Measurements from ENCODE around the gene SHROOM4. TPM values are rescaled to one million over a fixed set of nuclear protein-coding genes. Genes with fewer than 3 reads are reported as not detected.

The SHROOM4 gene
- total RNA-seq, 1 experiment from 2014 or later: 2.1 TPM

DNA sequence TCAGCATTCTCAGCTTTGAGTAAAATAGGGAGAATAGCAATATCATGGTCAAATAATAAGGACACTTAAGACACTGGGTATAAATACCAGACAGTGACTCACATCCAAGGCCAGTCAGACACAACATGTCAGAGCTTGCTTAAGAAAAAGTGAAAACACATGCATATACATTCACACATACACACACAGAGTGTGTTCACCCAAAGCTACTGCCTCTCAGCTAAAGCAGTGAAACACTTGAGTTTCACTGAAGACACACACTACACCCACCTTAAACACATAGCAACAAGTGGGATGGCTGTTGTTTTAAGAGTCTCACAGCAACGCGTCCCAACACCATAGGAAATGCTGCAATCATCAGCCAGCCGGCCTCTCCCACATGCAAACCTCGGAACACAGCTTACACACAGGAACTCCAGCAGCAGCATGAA lies 14.4 kb downstream of the SHROOM4 start:
- TF ChIP-seq, protein P1, sequence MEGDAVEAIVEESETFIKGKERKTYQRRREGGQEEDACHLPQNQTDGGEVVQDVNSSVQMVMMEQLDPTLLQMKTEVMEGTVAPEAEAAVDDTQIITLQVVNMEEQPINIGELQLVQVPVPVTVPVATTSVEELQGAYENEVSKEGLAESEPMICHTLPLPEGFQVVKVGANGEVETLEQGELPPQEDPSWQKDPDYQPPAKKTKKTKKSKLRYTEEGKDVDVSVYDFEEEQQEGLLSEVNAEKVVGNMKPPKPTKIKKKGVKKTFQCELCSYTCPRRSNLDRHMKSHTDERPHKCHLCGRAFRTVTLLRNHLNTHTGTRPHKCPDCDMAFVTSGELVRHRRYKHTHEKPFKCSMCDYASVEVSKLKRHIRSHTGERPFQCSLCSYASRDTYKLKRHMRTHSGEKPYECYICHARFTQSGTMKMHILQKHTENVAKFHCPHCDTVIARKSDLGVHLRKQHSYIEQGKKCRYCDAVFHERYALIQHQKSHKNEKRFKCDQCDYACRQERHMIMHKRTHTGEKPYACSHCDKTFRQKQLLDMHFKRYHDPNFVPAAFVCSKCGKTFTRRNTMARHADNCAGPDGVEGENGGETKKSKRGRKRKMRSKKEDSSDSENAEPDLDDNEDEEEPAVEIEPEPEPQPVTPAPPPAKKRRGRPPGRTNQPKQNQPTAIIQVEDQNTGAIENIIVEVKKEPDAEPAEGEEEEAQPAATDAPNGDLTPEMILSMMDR (conservative IDR thresholded peaks at IDR 0.05): no peak
- Histone ChIP-seq H2AK5ac (ENCODE audit: insufficient read length, low read length) (no peak overlapping the region), H3K18ac (ENCODE audit: insufficient read length, low read depth, low read length) (no peak overlapping the region), H3K14ac (ENCODE audit: insufficient read depth, low read length) (no peak overlapping the region; the same call in 1 of the 2 replicates), H3K56ac (ENCODE audit: insufficient read length, low read depth, low read length) (no peak overlapping the region), H2BK15ac (ENCODE audit: low read depth, low read length) (no peak overlapping the region; the same call in 1 of the 2 replicates), H3K79me2 (ENCODE audit: insufficient read depth, low read length) (no peaks in the 10 kb centered on the region), H3K4ac (ENCODE audit: low read depth, low read length) (no peak overlapping the region), H3K4me2 (ENCODE audit: insufficient read depth, insufficient read length, low read length) (no peak overlapping the region), H3K23me2 (ENCODE audit: insufficient read length, low read depth, low read length, poor library complexity, severe bottlenecking) (no peaks in the 10 kb centered on the region), H3K27ac (ENCODE audit: insufficient read length, low read depth, low read length) (no peak overlapping the region), H4K20me1 (ENCODE audit: control insufficient read depth, insufficient read depth, insufficient read length) (no peaks in the 10 kb centered on the region), H2BK5ac (ENCODE audit: insufficient read length, low read length) (no peak overlapping the region), H4K8ac (replicated peaks; ENCODE audit: insufficient read length, low read depth, low read length) (no peak overlapping the region), H3K9me3 (ENCODE audit: control insufficient read depth, low read depth, low read length) (no peaks in the 10 kb centered on the region), H4K91ac (ENCODE audit: insufficient read length, low read depth, low read length) (no peak overlapping the region), H2BK120ac (ENCODE audit: low read depth, low read length, poor library complexity, severe bottlenecking) (no peak overlapping the region), H2BK20ac (ENCODE audit: low read depth, low read length, poor library complexity, severe bottlenecking) (no peak overlapping the region), H3K23ac (ENCODE audit: insufficient read length, low read depth, low read length) (no peak overlapping the region), H3K27me3 (ENCODE audit: insufficient read depth, low read length) (no peaks in the 10 kb centered on the region), H3K4me1 (ENCODE audit: insufficient read depth, low read length) (peaks cover 8% of the 10 kb centered on the region; the same call in 1 of the 2 replicates), H2AFZ (ENCODE audit: low read length) (no peak overlapping the region), H3K9ac (ENCODE audit: extremely low read depth, insufficient read length, low read length) (no peak overlapping the region), H3K79me1 (ENCODE audit: insufficient read depth, low read depth, low read length, poor library complexity, severe bottlenecking) (no peaks in the 10 kb centered on the region), H3T11ph (ENCODE audit: low read length) (no peak overlapping the region), H4K5ac (ENCODE audit: insufficient read length, low read depth, low read length) (no peak overlapping the region), H2BK12ac (ENCODE audit: insufficient read length, low read depth, low read length) (no peak overlapping the region)
- Mint-ChIP-seq H3K4me3 (no peak overlapping the region), H3K27ac (no peak overlapping the region; a peak in 2 of 7 replicates), H3K9me3 (peaks cover 65 to 72% of the 10 kb centered on the region in 2 experiments), H3K36me3 (ENCODE audit: insufficient read depth in 1 of 3, low read depth in 3 of 3) (peaks cover 0 to 3% (median 0%) of the 10 kb centered on the region in 3 experiments; a peak in 2 of 7 replicates), H3K4me1 (peaks cover 11 to 15% of the 10 kb centered on the region in 2 experiments), H3K27me3 (ENCODE audit: low read depth) (no peaks in the 10 kb centered on the region; the same call in 1 of the 2 replicates)
- no peak for DNase-seq
- WGBS (ENCODE audit: extremely low coverage, insufficient read length, low lambda C conversion rate): no CpG with 5 or more reads among the region's 4 CpGs
